Measurements from ENCODE around the gene SHOC2. TPM values are rescaled to one million over a fixed set of nuclear protein-coding genes. Genes with fewer than 3 reads are reported as not detected.

SHOC2 gene
- polyA plus RNA-seq, 3 donors, result 13.9 to 69.9 (median 68.9) TPM

DNA sequence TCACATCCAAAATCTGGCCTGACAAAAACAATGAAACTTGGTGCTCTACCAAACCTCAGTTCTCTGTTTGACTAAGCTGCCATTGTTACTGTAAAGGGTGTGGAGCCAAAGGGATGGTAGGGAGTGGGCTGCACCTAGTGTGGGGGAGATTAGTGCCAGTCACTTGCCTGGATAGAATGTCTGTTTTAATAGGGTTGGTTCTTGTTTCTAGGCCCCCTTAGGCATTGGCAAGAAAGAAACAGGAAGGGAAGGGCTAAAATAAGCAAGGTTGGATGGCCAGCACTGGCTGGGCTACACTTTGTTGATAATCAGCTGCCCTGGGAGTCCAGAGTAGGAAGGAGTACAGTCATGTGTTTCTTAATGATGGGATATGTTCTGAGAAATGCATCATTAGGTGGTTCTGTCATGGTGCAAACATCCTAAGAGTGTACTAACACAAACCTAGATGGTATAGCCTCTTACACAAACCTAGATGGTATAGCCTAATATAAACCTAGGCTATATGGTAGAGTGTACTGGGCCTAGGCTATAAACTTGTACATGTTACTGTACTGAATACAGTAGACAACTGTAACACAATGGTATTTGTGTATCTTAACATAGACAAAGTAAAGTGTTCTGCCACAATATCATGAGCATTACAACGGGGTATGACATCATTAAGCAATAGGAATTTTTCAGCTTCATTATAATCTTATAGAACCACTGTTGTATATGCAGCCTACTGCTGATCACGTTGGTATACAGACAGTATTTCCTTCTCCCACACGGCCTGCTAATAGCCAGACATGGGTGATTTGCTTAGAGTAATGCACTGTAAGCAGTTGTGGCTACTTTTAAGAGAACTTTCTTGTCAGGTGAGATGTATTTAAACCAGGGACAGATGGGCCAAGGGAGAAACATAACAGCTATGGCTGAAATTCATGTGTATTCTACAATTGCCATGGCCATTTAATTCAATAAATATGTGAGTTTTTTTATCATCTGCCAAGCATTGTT is 15.8 kb upstream of the SHOC2 start:
- Histone ChIP-seq H3K36me3 (replicated peaks in 1 of 2; ENCODE audit: control insufficient read depth in 1 of 2, insufficient read depth in 2 of 2, low read length in 2 of 2) (peaks cover 38 to 69% of the 10 kb centered on the region in 2 donors), H3K4me1 (ENCODE audit: control insufficient read depth in 1 of 2, insufficient read depth in 2 of 2, low read length in 2 of 2) (no peaks in the 10 kb centered on the region), H3K4me3 (replicated peaks in 1 of 3; ENCODE audit: low read depth in 2 of 3, low read length in 3 of 3) (no peak overlapping the region), H3K9me3 (replicated peaks in 1 of 2; ENCODE audit: control insufficient read depth in 1 of 2, insufficient read depth in 1 of 2, low read length in 2 of 2) (no peaks in the 10 kb centered on the region), H4K20me1 (ENCODE audit: insufficient read depth, low read length) (peaks cover 49% of the 10 kb centered on the region), H3K9ac (ENCODE audit: insufficient read depth, low read length, poor library complexity, severe bottlenecking) (no peak overlapping the region), H3K27me3 (ENCODE audit: control insufficient read depth in 2 of 2, insufficient read depth in 2 of 2, low read length in 2 of 2) (no peaks in the 10 kb centered on the region), H3K4me2 (replicated peaks; ENCODE audit: extremely low read depth, low read length, poor library complexity, severe bottlenecking) (no peak overlapping the region), H3K79me2 (ENCODE audit: insufficient read depth, low read length) (no peaks in the 10 kb centered on the region), H2AFZ (ENCODE audit: insufficient read depth, low read depth, low read length, poor library complexity, severe bottlenecking) (no peak overlapping the region), H3K27ac (ENCODE audit: low read depth in 1 of 2, low read length in 2 of 2) (peak overlapping the region in 1 of 2 donors; percentile 23)
- Mint-ChIP-seq H3K4me3 (no peak overlapping the region), H3K36me3 (peaks cover 53 to 69% of the 10 kb centered on the region in 2 donors), H3K27me3 (ENCODE audit: low read depth in 3 of 3) (no peaks in the 10 kb centered on the region), H3K27ac (peak overlapping the region in 4 of 7 donors; percentile 5 to 77 (median 64)), H3K9me3 (no peaks in the 10 kb centered on the region), H3K4me1 (peaks cover 8% of the 10 kb centered on the region)
- intact Hi-C loops (cut with micrococcal nuclease), result no loop called here
- DNase-seq, result no peak
- TF ChIP-seq, protein P1, sequence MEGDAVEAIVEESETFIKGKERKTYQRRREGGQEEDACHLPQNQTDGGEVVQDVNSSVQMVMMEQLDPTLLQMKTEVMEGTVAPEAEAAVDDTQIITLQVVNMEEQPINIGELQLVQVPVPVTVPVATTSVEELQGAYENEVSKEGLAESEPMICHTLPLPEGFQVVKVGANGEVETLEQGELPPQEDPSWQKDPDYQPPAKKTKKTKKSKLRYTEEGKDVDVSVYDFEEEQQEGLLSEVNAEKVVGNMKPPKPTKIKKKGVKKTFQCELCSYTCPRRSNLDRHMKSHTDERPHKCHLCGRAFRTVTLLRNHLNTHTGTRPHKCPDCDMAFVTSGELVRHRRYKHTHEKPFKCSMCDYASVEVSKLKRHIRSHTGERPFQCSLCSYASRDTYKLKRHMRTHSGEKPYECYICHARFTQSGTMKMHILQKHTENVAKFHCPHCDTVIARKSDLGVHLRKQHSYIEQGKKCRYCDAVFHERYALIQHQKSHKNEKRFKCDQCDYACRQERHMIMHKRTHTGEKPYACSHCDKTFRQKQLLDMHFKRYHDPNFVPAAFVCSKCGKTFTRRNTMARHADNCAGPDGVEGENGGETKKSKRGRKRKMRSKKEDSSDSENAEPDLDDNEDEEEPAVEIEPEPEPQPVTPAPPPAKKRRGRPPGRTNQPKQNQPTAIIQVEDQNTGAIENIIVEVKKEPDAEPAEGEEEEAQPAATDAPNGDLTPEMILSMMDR (IDR thresholded peaks at IDR 0.05), result no peak
- WGBS (ENCODE audit: insufficient coverage), result no CpG with 5 or more reads among the region's 3 CpGs

DNA sequence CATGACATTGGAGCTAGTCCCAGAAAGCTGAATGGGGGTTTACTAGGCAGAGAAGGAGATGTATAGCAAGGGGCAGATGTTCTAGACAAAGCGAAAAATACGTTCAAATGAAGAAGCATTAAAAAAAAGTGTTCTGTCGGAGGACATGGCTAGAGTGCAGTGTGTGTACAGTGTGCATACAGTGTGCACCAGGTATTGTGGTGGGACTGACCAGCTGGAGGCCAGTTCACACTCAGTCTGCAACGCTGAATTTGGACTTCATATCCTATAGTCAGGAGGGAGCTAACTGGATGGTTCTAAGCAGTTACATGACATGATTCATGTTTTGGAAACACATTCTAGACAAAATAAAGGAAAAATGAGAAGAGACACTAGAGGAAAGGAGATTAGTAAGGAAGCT is 9.3 kb upstream of the SHOC2 start:
- peaks cover 9 to 21% of the 10 kb centered on the region in 2 donors for H3K36me3 ChIP-seq (replicated peaks in 1 of 2; ENCODE audit: control insufficient read depth in 1 of 2, insufficient read depth in 2 of 2, low read length in 2 of 2)
- no peaks in the 10 kb centered on the region for H3K27me3 ChIP-seq (ENCODE audit: control insufficient read depth in 2 of 2, insufficient read depth in 2 of 2, low read length in 2 of 2)
- H3K4me3 Mint-ChIP-seq, result no peak overlapping the region
- no peak overlapping the region for H3K9ac ChIP-seq (ENCODE audit: insufficient read depth, low read length, poor library complexity, severe bottlenecking)
- TF ChIP-seq, protein P1 (IDR thresholded peaks at IDR 0.05), result no peak
- H3K36me3 Mint-ChIP-seq, result peaks cover 25 to 35% of the 10 kb centered on the region in 2 donors
- 87% methylated on average over 3 of the region's 4 CpGs for WGBS (ENCODE audit: insufficient coverage)
- no peaks in the 10 kb centered on the region for H3K27me3 Mint-ChIP-seq (ENCODE audit: low read depth in 3 of 3)
- H3K4me1 ChIP-seq (ENCODE audit: control insufficient read depth in 1 of 2, insufficient read depth in 2 of 2, low read length in 2 of 2), result no peaks in the 10 kb centered on the region
- intact Hi-C loops (cut with micrococcal nuclease), result loop anchor here in 1 of 2 donors (5.0 kb wide), 1 partner anchor 33 kb away; no protein-coding TSS in a partner anchor
- H2AFZ ChIP-seq (ENCODE audit: insufficient read depth, low read depth, low read length, poor library complexity, severe bottlenecking), result no peak overlapping the region
- no peak overlapping the region for H3K27ac Mint-ChIP-seq
- H3K4me2 ChIP-seq (replicated peaks; ENCODE audit: extremely low read depth, low read length, poor library complexity, severe bottlenecking), result no peak overlapping the region
- H3K9me3 Mint-ChIP-seq, result no peaks in the 10 kb centered on the region
- peaks cover 2% of the 10 kb centered on the region for H3K79me2 ChIP-seq (ENCODE audit: insufficient read depth, low read length)
- no peak for DNase-seq
- no peak overlapping the region for H3K4me3 ChIP-seq (replicated peaks in 1 of 3; ENCODE audit: low read depth in 2 of 3, low read length in 3 of 3)
- no peaks in the 10 kb centered on the region for H3K4me1 Mint-ChIP-seq
- H3K27ac ChIP-seq (ENCODE audit: low read depth in 1 of 2, low read length in 2 of 2), result no peak overlapping the region
- no peaks in the 10 kb centered on the region for H3K9me3 ChIP-seq (replicated peaks in 1 of 2; ENCODE audit: control insufficient read depth in 1 of 2, insufficient read depth in 1 of 2, low read length in 2 of 2)
- peaks cover 27% of the 10 kb centered on the region for H4K20me1 ChIP-seq (ENCODE audit: insufficient read depth, low read length)
